ENCODE results near the gene CST11.

DNA sequence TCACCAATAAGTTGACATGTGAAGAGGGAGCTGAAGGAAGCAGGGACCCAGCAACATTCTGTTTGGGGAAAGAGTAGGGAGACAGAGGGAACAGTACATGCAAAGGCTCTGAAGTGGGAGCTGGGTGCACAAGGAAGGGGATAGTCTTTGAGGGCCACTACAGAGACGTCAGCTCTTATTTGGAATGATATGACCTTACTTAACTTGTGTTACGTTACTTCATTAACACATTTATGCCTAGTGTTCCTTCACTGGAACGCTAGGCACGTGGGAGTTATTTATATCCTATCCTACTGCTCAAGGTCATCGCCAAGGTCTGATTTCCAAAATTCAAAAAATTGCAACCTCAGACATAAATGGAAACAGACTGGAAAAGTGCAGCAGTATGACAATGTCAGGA is 51.6 kb downstream of the CST11 start:
- TF ChIP-seq HMG20B (CRISPR knock-in tag; IDR thresholded peaks at IDR 0.05): no peak
- TF ChIP-seq, protein P1, sequence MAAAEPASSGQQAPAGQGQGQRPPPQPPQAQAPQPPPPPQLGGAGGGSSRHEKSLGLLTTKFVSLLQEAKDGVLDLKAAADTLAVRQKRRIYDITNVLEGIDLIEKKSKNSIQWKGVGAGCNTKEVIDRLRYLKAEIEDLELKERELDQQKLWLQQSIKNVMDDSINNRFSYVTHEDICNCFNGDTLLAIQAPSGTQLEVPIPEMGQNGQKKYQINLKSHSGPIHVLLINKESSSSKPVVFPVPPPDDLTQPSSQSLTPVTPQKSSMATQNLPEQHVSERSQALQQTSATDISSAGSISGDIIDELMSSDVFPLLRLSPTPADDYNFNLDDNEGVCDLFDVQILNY (CRISPR knock-in tag; IDR thresholded peaks at IDR 0.05): no peak
